Thyroid gland (tissue), 4 donors: ENCODE measurements around the gene TBATA.

Experiments
- POLR2A ChIP-seq, 2 donors: fragments of 450-650 bp; IDR thresholded peaks; one replicate each; pipeline ENCODE4 v1.6.1; 2017; ENCODE audit warnings: antibody characterized with exemption in 2 of 2, mild to moderate bottlenecking in 2 of 2, moderate library complexity in 1 of 2
- TF ChIP-seq, protein P1 (sequence below), 6 experiments: fragments of 200-600 bp in 3 of 6; fragments of 450-650 bp in 3 of 6; sonication (generic) in 3 of 6; IDR thresholded peaks; one replicate each; pipeline ENCODE4 v1.5.1; 2016 to 2019; ENCODE audit warnings: antibody characterized with exemption in 6 of 6, mild to moderate bottlenecking in 2 of 6, inconsistent platforms in 1 of 6, moderate library complexity in 1 of 6

DNA sequence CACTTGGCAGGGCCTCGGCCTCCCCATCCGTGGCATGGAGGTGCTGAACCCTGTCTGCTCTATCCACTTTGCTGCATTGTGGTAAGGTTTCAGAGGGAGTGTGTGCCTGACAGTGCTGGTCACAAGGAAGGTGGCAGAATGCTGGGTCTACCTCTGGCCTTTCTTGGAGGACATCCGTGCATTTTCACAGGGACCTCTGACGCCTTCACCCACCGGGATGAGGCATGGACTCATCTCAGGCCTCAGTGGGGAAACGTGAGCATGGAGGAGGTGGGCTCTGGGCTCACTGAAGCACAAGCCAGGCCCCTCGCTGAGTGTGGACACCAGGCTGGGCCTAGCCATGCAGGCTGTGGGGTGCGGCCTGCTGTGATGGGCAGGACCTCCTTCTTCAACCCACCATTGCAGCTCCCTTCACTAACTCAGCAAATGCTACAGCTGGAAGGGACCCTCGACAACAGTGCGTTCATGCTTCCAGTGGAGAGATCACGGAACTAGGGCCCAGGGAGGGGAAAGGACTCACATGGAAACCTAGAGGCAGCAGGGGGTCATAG lies 8.6 kb downstream of the TBATA start:
- TF ChIP-seq, protein P1, sequence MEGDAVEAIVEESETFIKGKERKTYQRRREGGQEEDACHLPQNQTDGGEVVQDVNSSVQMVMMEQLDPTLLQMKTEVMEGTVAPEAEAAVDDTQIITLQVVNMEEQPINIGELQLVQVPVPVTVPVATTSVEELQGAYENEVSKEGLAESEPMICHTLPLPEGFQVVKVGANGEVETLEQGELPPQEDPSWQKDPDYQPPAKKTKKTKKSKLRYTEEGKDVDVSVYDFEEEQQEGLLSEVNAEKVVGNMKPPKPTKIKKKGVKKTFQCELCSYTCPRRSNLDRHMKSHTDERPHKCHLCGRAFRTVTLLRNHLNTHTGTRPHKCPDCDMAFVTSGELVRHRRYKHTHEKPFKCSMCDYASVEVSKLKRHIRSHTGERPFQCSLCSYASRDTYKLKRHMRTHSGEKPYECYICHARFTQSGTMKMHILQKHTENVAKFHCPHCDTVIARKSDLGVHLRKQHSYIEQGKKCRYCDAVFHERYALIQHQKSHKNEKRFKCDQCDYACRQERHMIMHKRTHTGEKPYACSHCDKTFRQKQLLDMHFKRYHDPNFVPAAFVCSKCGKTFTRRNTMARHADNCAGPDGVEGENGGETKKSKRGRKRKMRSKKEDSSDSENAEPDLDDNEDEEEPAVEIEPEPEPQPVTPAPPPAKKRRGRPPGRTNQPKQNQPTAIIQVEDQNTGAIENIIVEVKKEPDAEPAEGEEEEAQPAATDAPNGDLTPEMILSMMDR (IDR thresholded peaks at IDR 0.05), result no peak
- no peak for TF ChIP-seq POLR2A (IDR thresholded peaks at IDR 0.05)
